Measurements from ENCODE around the gene ERRFI1.

The ERRFI1 gene

DNA sequence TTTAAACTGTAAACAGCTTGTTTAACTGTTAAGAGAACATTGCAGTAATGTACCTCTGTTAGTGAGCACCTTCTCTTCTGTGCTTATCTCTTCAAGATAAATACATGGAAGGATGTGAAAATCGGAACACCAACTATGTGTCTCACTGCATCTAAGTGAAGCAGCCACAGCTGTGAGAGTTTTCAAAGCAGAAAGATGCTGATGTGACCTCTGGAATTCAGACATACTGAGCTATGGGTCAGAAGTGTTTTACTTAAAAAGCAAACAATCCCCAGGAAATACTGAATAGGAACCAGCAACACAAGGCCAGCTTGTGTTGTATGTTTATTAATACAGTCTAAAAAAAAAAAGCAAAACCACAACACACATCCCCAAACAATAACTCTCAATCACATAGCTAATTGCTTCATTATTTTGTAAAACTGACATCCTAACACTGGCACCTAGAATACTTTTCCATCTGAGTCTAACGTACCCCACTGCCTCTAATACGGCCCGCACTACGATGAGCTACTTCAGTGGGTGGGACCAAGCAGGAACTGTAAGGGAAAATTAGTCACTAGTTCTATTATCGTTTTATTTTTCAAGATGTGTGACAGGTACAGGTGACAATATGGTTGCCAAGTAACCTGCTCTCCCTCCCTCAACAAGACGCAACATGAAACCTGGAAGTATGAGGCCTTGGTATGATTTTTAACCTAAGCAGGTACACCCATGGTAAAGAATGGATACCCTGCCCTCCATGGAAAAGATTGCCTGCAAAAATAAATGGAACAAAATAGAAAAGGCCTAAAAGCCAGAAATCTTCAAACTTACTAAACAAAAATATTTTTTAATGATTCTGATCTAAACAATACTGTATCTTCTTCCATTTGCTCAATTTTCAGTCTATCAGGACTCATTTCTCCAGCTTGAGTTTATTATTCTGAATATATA is 13.9 kb downstream of the ERRFI1 start:
- TF ChIP-seq, protein P1, sequence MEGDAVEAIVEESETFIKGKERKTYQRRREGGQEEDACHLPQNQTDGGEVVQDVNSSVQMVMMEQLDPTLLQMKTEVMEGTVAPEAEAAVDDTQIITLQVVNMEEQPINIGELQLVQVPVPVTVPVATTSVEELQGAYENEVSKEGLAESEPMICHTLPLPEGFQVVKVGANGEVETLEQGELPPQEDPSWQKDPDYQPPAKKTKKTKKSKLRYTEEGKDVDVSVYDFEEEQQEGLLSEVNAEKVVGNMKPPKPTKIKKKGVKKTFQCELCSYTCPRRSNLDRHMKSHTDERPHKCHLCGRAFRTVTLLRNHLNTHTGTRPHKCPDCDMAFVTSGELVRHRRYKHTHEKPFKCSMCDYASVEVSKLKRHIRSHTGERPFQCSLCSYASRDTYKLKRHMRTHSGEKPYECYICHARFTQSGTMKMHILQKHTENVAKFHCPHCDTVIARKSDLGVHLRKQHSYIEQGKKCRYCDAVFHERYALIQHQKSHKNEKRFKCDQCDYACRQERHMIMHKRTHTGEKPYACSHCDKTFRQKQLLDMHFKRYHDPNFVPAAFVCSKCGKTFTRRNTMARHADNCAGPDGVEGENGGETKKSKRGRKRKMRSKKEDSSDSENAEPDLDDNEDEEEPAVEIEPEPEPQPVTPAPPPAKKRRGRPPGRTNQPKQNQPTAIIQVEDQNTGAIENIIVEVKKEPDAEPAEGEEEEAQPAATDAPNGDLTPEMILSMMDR (IDR thresholded peaks at IDR 0.05; ENCODE audit: low read depth, low read length): no peak
- Histone ChIP-seq H3K4me3 (ENCODE audit: low read depth, low read length) (no peak overlapping the region), H3K9me3 (no peaks in the 10 kb centered on the region), H3K4me1 (no peaks in the 10 kb centered on the region), H3K27me3 (no peaks in the 10 kb centered on the region), H3K36me3 (no peaks in the 10 kb centered on the region)
- DNase-seq: no peak

DNA sequence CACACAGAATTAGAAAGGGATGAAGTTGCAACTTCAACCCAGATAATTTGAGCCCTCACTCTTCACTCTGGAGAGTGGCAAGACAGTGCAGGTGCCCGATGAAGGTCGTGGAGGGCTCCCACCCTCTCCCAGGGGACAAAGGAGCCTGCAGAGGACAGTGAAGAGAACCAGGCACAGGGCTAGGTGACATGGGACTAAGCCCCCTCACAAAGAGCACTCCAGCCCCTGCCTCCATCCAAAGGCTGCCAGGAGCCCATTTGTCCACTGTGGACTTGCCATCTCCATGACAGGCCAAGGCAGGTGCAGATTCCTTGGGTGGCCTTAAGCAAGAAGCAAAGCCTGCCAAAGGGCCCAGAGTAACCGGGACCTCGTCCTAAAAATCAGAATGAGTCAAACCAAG is 15.1 kb downstream of the ERRFI1 start:
- H3K36me3 ChIP-seq: no peaks in the 10 kb centered on the region
- H3K4me3 ChIP-seq (ENCODE audit: low read depth, low read length): no peak overlapping the region
- H3K4me1 ChIP-seq: no peaks in the 10 kb centered on the region
- no peak for DNase-seq
- no peaks in the 10 kb centered on the region for H3K9me3 ChIP-seq
- no peaks in the 10 kb centered on the region for H3K27me3 ChIP-seq
- TF ChIP-seq, protein P1 (IDR thresholded peaks at IDR 0.05; ENCODE audit: low read depth, low read length): no peak

DNA sequence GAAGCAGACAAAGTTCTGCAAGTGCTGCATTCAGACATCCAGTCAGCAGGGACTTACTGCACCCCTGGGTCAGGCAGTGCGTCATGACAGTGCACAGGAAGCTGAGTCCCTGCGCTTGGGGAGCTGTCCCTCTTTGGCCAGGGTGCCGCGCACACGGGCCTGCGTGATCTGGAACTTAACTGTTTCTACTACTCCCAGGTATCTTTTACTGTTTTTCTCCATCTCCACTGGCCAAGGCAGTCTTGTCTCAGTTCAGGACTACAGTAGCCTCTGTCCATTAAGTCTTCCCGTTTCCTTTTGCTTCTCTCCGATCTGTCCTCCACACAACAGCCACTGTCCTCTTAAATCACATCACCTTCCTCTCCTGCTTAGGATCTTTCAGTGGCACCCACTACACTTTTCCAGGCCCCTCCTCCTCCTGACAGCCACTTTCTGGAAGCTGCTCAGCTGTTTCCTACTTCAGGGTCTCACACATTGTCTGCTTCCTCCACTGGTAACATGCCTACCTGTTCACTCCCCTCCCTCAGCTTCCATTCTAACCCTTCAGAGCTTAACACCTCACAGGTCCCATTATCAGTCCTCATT is 15.9 kb downstream of the ERRFI1 start:
- H3K27me3 ChIP-seq: no peaks in the 10 kb centered on the region
- no peak for DNase-seq
- H3K4me1 ChIP-seq: no peaks in the 10 kb centered on the region
- TF ChIP-seq, protein P1 (IDR thresholded peaks at IDR 0.05; ENCODE audit: low read depth, low read length): no peak
- H3K9me3 ChIP-seq: no peaks in the 10 kb centered on the region
- H3K4me3 ChIP-seq (ENCODE audit: low read depth, low read length): no peak overlapping the region
- no peaks in the 10 kb centered on the region for H3K36me3 ChIP-seq

DNA sequence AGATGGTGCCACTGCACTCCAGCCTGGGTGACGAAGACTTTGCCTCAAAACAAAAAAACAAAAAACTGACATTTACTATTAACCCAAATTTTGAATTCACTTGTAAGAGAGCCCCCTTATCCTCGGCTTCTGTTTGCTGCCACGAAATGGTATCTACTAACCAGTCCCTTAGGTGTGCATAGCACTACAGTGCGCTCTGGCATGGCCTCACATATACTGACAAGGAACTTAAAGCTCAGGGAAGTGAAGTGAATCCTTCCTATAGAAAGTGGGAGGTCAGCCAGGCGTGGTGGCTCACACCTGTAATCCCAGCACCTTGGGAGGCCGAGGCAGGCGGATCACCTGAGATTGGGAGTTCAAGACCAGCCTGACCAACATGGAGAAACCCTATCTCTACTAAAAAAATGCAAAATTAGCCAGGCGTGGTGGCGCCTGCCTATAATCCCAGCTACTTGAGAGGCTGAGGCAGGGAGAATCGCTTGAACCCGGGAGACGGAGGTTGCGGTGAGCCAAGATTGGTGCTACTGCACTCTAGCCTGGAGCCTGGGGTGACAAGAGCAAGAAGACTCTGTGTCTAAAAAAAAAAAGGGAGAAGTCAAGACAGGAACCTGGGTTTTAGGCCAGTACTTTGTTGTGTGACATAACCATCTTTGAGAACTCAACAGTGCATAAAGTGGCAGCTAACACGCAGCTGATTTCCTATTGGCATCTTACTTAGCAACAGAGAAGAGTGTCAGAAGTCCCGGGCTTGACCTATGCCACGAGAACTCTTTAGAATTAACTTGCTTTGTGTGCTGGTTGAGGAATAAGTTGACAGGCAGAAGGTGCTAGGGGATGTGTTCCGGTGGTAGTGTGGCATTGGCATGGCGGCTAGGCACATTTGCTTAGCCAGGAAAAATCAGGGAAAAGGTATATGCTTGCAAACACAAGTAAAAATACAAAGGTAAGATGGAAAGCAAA is 16.8 kb downstream of the ERRFI1 start:
- H3K27me3 ChIP-seq: no peaks in the 10 kb centered on the region
- H3K9me3 ChIP-seq: no peaks in the 10 kb centered on the region
- H3K36me3 ChIP-seq: no peaks in the 10 kb centered on the region
- peaks cover 1% of the 10 kb centered on the region for H3K4me1 ChIP-seq
- TF ChIP-seq, protein P1 (IDR thresholded peaks at IDR 0.05; ENCODE audit: low read depth, low read length): no peak
- H3K4me3 ChIP-seq (ENCODE audit: low read depth, low read length): no peak overlapping the region
- no peak for DNase-seq

DNA sequence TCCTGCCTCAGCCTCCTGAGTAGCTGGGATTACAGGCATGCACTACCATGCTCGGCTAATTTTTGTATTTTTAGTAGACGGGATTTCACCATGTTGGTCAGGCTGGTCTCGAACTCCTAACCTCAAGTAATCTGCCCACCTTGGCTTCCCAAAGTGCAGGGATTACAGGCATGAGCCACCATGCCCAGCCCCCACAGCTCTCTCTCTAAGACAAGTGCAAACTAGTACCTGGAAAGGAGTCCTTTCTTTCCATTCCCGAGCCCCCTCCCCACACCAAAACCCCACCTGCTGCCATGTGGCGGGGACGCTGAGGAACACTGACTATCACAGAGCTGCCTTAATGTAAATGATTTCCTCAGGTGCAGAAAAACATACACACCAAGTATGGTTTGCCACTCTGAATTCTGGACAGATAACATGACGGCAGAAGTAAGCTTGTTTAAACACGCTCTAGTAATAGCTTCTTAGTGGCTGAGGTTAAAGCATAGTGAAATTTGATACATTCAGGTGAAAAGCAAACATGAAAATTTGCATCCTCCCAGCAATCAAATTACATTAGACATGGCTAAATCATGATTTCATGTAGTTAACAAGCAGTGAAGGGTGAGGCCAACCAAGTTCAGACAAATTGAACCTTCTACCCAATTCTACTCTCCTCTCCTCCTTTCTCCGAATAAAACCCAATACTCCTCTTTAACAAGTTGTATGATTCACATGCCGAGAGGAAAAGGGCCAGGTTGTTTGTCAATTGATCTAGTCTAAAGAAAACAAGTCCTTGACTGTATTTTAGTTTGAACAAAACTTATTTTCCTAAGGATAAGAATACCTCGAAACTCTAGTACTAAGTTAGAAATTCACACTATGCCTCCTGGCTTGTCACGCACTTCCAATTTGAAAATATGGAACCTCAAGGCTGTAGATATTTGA is 19.8 kb downstream of the ERRFI1 start:
- no peak for DNase-seq
- Histone ChIP-seq H3K4me3 (ENCODE audit: low read depth, low read length) (no peak overlapping the region), H3K27me3 (no peaks in the 10 kb centered on the region), H3K9me3 (no peaks in the 10 kb centered on the region), H3K36me3 (no peaks in the 10 kb centered on the region), H3K4me1 (peaks cover 4% of the 10 kb centered on the region)
- TF ChIP-seq, protein P1 (IDR thresholded peaks at IDR 0.05; ENCODE audit: low read depth, low read length): no peak

All from BE2C (cell line).